A549 (cell line): ENCODE results near the gene CACNB3.

ENCODE experiments used
- HOXB13 ChIP-seq: fragments of 250-450 bp; sonication (Bioruptor Pico); IDR thresholded peaks from 2 replicates; pipeline ENCODE4 v1.5.0; 2020; ENCODE audit warnings: low read depth, mild to moderate bottlenecking, moderate library complexity
- JUN ChIP-seq, 2 experiments: fragments of >200 bp; sonication (Bioruptor Twin); formaldehyde crosslinking; IDR thresholded peaks; 2 replicates in 1 of 2; 3 replicates in 1 of 2; pipeline ENCODE4 v1.6.1; 2016 to 2017
- NPAS2 ChIP-seq: fragments of 250-450 bp; sonication (Bioruptor Pico); IDR thresholded peaks from 2 replicates; pipeline ENCODE4 v1.8.0; 2022; ENCODE audit warnings: mild to moderate bottlenecking, moderate library complexity, borderline replicate concordance
- RAD21 ChIP-seq, 2 experiments: fragments of >200 bp in 1 of 2; sonication (Bioruptor Twin) in 1 of 2; formaldehyde crosslinking in 1 of 2; IDR thresholded peaks in 1 of 2; conservative IDR thresholded peaks in 1 of 2; 2 replicates in 1 of 2; 3 replicates in 1 of 2; pipeline ENCODE4 v1.6.1; 2012 to 2018; ENCODE audit warnings: inconsistent platforms in 1 of 2
- ZC3H11A ChIP-seq: fragments of 450-650 bp; IDR thresholded peaks from 2 replicates; pipeline ENCODE4 v1.6.1; 2014; ENCODE audit warnings: antibody characterized with exemption, mild to moderate bottlenecking
- TF ChIP-seq, protein P1 (sequence below): fragments of >200 bp; sonication (Bioruptor Twin); formaldehyde crosslinking; IDR thresholded peaks from 3 replicates; pipeline ENCODE4 v1.5.1; 2016
- TF ChIP-seq, protein P2 (sequence below): fragments of 150-350 bp; IDR thresholded peaks from 2 replicates; pipeline ENCODE4 v1.6.1; 2014; ENCODE audit warnings: low read depth, mild to moderate bottlenecking, low read length

DNA sequence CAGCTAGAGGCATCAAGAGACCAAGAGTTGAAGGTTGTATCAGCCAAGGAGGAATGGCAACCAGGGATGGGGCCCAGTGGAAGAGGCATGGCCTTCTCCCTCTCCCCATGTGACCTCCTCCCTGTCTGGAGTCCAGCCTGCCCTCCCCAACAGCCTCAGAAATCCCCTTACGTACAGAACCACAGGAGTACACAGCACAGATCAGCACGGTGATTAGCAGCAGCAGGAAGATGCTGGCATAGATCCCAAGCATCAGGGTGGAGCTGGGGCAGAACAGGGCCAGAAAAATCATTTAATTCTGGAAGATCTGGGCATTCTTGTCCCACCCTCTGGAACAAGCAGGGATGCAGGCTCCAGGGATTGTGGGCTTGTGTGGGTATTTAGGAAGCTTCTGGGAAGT is 43.8 kb upstream of the CACNB3 start:
- TF ChIP-seq, protein P1, sequence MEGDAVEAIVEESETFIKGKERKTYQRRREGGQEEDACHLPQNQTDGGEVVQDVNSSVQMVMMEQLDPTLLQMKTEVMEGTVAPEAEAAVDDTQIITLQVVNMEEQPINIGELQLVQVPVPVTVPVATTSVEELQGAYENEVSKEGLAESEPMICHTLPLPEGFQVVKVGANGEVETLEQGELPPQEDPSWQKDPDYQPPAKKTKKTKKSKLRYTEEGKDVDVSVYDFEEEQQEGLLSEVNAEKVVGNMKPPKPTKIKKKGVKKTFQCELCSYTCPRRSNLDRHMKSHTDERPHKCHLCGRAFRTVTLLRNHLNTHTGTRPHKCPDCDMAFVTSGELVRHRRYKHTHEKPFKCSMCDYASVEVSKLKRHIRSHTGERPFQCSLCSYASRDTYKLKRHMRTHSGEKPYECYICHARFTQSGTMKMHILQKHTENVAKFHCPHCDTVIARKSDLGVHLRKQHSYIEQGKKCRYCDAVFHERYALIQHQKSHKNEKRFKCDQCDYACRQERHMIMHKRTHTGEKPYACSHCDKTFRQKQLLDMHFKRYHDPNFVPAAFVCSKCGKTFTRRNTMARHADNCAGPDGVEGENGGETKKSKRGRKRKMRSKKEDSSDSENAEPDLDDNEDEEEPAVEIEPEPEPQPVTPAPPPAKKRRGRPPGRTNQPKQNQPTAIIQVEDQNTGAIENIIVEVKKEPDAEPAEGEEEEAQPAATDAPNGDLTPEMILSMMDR = no peak
- no peak for TF ChIP-seq RAD21 (conservative IDR thresholded peaks at IDR 0.05 in 1 of 2, IDR thresholded peaks at IDR 0.05 in 1 of 2)
- TF ChIP-seq NPAS2 (CRISPR knock-in tag) = no peak
- no peak for TF ChIP-seq ZC3H11A
- TF ChIP-seq HOXB13 (CRISPR knock-in tag) = no peak
- TF ChIP-seq, protein P2, sequence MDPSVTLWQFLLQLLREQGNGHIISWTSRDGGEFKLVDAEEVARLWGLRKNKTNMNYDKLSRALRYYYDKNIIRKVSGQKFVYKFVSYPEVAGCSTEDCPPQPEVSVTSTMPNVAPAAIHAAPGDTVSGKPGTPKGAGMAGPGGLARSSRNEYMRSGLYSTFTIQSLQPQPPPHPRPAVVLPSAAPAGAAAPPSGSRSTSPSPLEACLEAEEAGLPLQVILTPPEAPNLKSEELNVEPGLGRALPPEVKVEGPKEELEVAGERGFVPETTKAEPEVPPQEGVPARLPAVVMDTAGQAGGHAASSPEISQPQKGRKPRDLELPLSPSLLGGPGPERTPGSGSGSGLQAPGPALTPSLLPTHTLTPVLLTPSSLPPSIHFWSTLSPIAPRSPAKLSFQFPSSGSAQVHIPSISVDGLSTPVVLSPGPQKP = no peak
- TF ChIP-seq JUN (IDR thresholded peaks at IDR 0.05) = no peak
